GM18861 (cell line): ENCODE data around the gene LTB.
A peak's percentile ranks its signal among the peaks of the same experiment; 100 is the strongest.
"Not testable (repeated sequence)": the region's sequence is repeated elsewhere in the genome, so short reads cannot be mapped to it uniquely, and the experiment has no call there.

ENCODE experiments used
- ATAC-seq: cut with Tn5 transposase; IDR thresholded peaks from one replicate; pipeline ENCODE4 v1.9.1; 2021; ENCODE audit not compliant: unreplicated experiment

The LTB gene

DNA sequence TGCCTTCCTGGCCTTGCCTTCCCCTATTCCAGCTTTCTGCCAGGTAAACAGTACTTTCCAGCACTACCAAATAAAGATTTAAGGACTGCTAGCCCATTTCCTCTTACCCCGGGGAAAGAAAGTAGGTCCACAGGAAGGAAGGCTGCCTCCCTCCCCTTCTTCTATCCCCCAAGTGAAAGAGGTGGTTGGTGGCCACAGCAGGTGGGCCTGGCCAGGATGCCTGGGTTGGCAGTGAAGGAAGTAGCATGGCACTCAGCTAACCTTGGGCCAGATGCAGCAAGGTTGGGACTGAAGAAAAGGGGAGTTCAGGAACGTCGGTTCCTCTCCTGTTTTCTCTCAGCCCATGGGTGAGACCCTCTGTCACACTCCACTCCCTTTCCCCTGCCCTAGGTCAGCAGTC, 25.9 kb downstream of the LTB start:
- no peak for ATAC-seq

GRCh38 chr6:31551371-31551770, 30.9 kb downstream of the LTB start:
- ATAC-seq, result not testable (repeated sequence)

DNA sequence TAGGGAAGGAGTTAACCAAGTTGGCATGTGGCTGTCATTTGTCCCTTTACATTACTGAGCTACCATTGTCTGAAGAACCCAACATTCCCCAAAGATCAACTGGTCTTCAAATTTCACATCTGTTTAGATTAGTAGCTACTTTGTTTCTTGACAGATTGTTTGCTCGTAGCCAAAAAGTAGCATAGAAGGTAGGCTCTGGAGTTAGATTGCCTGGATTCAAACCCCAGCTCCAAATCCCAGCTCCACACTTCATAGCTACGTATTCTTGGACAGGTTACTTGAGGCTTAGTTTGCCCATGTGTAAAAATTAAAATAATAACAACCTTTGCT, 33.7 kb downstream of the LTB start:
- no peak for ATAC-seq

DNA sequence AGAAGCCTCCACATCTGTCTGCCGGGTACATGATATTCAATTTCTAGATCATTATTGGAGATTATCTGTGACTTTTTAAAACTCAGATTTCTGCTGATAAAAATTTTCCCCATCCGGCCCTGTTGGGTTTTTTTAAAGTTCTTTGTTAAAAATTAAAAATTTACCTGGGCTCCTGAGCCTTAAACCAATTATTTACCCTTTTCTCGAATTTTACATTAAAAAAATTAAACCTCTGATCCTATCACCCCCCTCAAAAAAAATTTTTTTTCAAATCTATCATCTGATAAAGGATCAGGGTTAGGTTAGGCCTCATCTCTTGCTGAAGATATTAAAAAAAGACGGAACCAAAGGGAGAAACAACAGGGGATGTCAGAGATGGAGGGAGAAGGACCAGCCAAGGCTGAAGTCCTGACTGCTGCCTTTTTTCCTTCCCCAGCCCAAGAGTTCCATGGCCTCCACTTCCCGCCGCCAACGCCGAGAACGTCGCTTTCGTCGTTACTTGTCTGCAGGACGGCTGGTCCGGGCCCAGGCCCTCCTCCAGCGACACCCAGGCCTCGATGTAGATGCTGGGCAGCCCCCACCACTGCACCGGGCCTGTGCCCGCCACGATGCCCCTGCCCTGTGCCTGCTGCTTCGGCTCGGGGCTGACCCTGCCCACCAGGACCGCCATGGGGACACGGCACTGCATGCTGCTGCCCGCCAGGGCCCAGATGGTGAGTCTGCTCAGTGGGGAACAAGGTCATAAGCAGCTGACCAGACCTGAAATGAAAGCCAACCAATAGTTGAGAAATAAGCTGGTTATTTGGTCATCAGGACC, 34.3 kb downstream of the LTB start:
- ATAC-seq, result no peak

GRCh38 chr6:31546958-31547726, 35.1 kb downstream of the LTB start, which contains the start of gene NFKBIL1:
NFKBIL1 (plus strand) TSS chr6:31547608; CDS start chr6:31547695, 87 bp downstream.
- ATAC-seq, result peak; percentile 49

DNA sequence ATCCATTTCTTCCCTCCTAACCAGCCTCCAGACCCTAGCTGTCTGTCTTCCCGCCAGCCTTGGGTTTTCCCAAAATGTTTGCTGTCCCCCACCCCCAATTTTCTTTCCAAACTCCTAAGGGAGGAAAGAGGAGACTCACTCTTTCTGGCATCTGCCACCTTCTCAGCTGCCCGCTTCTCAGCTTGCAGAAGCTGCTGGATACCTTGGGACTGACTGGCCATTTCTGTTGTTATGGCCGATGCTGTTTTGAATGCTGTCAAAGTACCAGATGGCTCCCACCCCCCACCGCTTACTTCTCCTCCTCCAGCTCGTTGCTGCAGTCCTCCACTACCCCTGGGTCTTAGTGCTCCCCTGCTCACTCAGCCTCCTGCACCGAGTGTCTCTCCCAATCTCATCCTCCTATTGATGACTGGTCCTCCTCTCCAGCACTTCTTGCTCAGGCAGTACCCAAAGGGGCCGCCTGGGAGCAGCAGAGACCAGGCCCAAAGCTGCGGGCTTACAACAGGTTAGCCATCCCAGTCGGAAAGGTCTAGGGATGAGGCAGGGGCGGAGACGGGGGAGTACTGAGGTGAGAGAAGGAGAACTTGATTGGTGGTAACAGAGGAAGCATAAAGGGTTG, 35.8 kb downstream of the LTB start, which contains the start of gene ATP6V1G2:
TSS of gene ATP6V1G2 (minus strand) at position 270 of the 619 bp plus-strand sequence. CDS start at position 221, 49 bp downstream.
- ATAC-seq, result peak; percentile 43

GRCh38 chr6:31545291-31545690, 36.9 kb downstream of the LTB start:
- ATAC-seq, result no peak

DNA sequence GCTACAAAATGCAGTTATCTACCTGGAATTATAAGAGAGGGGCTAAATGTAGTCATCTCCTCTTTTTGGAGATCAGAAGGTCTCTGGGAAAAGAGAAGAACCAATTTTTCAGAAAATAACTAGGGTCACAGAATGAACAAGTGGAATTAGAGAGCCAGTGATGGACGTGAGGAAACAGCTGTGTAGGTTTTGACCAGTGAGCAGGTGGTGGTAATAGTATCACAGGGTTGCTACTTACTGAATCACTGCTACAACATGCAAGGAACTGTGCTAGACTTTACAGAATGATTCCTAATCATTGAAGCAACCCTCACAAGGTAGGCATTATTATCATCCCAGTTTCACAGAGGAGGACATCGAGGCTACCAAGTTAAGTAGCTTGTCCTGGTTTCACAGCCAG, 37.5 kb downstream of the LTB start:
- no peak for ATAC-seq

DNA sequence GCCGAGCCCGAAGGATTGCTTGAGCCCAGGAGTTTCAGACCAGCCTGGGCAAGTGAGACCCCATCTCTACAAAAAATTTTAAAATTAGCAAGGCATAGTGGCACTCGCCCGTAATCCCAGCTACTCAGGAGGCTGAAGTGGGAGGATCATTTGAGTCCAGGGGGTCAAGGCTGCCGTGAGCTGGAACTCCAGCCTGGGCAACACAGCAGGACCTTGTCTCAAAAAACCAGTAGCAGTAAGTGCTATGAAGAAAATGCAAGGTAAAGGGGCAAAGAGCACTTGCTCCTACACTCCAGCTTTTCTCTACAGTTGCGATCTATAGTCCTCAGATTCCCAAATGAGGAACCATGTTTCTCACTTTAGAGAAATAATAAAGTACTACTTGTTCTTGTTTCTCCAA, 38.6 kb downstream of the LTB start:
- no peak for ATAC-seq

- ATAC-seq, result peak; percentile 45
These were observed 40.3 kb downstream of the LTB start, which contains the start of gene DDX39B for GRCh38 chr6:31541658-31542521. DDX39B (minus strand) TSS chr6:31542003; CDS start chr6:31540532, 1,471 bp downstream.

DNA sequence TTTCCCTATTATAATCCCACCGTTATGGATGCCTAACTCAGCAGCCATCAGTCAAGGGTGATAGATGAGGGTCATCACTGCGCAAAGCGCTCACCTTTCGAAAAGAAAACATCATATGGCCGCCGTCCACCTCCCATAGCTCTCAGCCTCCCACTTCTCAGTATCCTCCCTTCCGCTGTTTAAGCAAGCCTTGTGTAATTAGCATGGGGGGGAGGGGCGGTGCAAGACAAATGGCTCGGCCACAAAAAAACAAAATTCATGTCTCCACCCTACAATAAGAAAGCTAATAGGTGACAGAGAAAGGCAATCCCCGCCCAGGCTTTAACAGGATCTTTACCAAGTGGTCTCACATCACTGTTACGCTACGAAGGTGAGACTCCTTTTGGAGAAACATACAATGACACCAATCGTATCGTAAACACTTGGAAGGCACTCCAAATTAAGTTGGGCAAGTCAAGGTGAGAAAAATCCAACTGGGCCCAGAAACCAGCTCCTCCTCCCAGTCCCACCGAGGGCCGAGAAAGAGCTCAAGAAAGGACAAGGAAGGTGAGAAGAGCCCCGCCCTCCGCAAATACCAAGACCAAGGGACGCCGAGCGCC, 41.1 kb downstream of the LTB start:
- ATAC-seq, result no peak

DNA sequence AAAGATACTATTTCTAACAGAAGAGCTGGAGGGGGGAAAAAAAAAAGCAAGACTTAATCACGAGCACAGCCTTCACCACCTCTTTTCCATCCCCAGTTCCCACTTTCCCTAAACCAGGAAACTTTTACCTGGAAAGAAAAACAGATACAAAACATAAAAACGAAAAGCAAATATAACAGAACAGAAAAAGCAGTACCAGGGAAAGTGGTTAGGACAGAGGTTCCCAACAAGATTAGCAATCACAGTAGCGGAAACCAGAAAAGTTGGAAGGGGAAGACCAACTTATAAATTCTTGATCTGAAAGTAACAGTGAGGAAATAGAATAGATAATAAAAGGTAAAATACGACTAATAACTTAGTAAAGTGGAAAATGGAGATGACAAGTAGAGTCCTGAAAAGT, 41.6 kb downstream of the LTB start:
- no peak for ATAC-seq

GRCh38 chr6:31538805-31539400, 43.3 kb downstream of the LTB start:
- ATAC-seq, result no peak

DNA sequence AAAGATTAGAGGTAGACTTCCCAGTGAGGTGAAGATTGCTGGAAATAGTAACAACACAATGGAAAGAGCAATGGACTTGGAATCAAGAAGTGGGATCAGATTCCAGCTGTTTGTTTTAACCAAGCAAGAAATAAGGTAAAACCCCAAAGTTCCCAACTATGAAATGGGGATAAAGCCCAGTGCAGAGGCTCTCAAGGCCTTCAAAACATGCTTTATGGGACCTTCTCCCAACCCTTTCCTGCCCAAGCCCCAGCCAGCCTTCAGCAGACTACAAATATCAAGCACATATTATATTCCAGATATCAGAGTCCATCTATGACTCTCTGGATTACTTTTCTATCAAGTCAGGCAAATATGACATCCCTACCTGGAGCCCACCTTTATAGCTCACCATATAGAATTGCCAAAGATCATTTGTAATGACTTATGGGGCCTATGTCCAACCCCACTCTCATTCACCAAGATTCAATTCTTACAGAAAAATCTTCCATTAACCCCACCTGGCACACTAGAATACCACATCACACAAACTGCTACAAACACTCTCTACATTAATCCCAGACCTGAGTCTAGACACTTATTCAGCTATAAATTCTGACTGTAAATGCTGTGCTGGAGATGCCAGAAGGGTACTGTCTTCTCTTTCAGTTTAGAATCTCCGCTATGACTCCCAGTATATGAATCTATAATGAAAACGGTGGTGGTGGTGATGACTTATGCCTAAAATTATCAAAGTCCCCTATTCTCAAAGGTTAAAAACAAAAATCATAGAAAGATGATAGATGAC, 46.5 kb downstream of the LTB start:
- no peak for ATAC-seq

DNA sequence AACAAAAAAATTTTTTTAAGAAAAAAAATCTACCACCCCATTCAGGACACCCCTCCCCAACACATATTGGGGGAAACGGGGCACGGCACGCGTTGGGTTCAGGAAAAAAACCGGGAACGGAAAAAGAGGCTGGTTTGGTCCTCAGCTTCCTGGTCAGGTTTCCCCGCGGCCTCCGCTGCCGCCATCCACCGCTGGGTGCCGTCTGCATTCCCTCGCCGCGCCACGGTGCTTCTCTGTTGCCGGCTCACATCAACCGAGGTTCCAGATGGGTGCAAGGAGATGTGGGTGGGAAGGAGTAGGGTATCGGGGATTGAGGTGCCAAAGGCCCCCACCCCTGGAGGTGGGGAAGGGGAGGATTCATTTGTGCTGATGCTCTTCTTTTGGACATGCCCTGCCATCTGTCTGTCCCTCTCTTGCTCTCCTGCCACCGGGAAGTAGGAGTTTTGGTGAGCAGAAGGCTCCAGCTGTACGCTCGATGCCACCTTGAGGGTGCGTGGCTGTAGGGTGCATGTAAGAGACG, 47.6 kb downstream of the LTB start:
- no peak for ATAC-seq

GRCh38 chr6:31534011-31534410, 48.2 kb downstream of the LTB start:
- ATAC-seq, result no peak

DNA sequence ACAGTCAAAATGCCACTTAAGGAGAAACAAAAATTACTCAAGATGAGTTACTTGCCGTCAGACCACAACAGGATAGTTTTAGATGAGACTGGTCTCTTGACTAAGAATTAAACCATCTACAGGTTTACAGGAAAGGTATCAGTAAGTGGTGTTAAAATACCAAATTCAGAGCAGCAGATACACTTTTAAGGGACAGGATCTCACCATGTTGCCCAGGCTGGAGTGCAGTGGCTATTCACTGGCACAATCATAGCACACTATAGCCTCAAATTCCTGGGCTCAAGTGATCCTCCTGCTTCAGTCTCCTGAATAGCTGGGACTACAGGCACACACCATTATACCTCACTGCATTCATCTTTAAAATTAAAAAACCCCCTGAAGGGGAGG, 48.8 kb downstream of the LTB start:
- ATAC-seq, result no peak

GRCh38 chr6:31532644-31533454, 49.4 kb downstream of the LTB start:
- ATAC-seq, result no peak
